Psoas muscle (tissue), 8 donors: ENCODE data around the gene DYNLRB1. TPM values are rescaled to one million over a fixed set of nuclear protein-coding genes. Genes with fewer than 3 reads are reported as not detected.
A peak's percentile ranks its signal among the peaks of the same experiment; 100 is the strongest.

Source experiments
- ATAC-seq, 4 donors: fragments of 200-7000 bp; cut with Tn5 transposase; one replicate each; pipeline ENCODE4 v1.9.1; 2020; ENCODE audit warnings: moderate library complexity in 3 of 4, mild to moderate bottlenecking in 2 of 4
- DNase-seq, 2 donors: peaks; one replicate each; pipeline ENCODE4 v3.0.0-alpha.2; 2020
- H3K27ac ChIP-seq: fragments of 200-600 bp; one replicate; pipeline ENCODE4 v1.8.0; 2022
- H3K27me3 ChIP-seq, 3 donors: fragments of 200-600 bp in 1 of 3; one replicate each; pipeline versions ENCODE4 v1.6.1 to v1.8.0; 2013 to 2022; ENCODE audit warnings: low read length in 2 of 3, mild to moderate bottlenecking in 2 of 3, moderate library complexity in 1 of 3; ENCODE audit not compliant: insufficient read depth in 3 of 3
- H3K36me3 ChIP-seq, 2 donors: fragments of 200-600 bp in 1 of 2; one replicate each; pipeline versions ENCODE4 v1.6.1 to v1.8.0; 2013 to 2022; ENCODE audit warnings: low read depth in 1 of 2, mild to moderate bottlenecking in 1 of 2, moderate library complexity in 1 of 2; ENCODE audit not compliant: insufficient read depth in 1 of 2
- H3K4me1 ChIP-seq: fragments of 200-600 bp; one replicate; pipeline ENCODE4 v1.8.0; 2022
- H3K4me3 ChIP-seq: fragments of 200-600 bp; one replicate; pipeline ENCODE4 v1.8.0; 2022; ENCODE audit warnings: mild to moderate bottlenecking
- H3K9me3 ChIP-seq: fragments of 200-600 bp; one replicate; pipeline ENCODE4 v1.8.0; 2022
- WGBS, 3 donors: extraction: QIAGEN DNeasy Blood & Tissue Kit; methylation state at CpG; one replicate each; pipeline versions ENCODE4 v1.1.6 to v1.1.7; 2013; 5-methylcytosine and 5-hydroxymethylcytosine counted together
- intact Hi-C, 2 donors: fragments of 100-400 bp; cut with DNase I; formaldehyde crosslinking; loops; one replicate each; pipeline versions ENCODE4 v1.11.0 to v1.14.2; 2022
- polyA plus RNA-seq, 3 donors: library from polyadenylated mRNA; stranded (reverse); fragments of 200-250 nt; gene quantifications; one replicate each; pipeline ENCODE4 v1.2.3, GENCODE V29; 2013
- total RNA-seq, 4 donors: library from RNA; stranded (reverse); fragmentation: NEBNext Ultra II Directional in 2 of 4; extraction: Animal tissue kit (Norgen Biotek cat#: 25700) in 2 of 4; gene quantifications; one replicate each; pipeline versions ENCODE4 v1.2.1 to v1.2.4, GENCODE V29; 2021 to 2023
- TF ChIP-seq, protein P1 (sequence below): fragments of 200-600 bp; IDR thresholded peaks from one replicate; pipeline ENCODE4 v1.8.0; 2022; ENCODE audit warnings: antibody characterized with exemption
- donor health status: healthy with polysubstance abuse.
- donor health status: DM: no; HTN: no; CAD: no; lungs with moderate emphysema.
- donor health status: Bipolar disorder and iron deficiency.
- donor health status: healthy.
- donor health status: DM: yes; HTN: yes; CAD: no.
- donor health status: DM: no; HTN: no; CAD: no.
- donor health status: DM: no; HTN: no; CAD: no.
- donor health status: DM: yes; HTN: yes; CAD: no.

The DYNLRB1 gene
- total and polyA plus RNA-seq, 7 donors = 93.2 to 179 (median 119) TPM

DNA sequence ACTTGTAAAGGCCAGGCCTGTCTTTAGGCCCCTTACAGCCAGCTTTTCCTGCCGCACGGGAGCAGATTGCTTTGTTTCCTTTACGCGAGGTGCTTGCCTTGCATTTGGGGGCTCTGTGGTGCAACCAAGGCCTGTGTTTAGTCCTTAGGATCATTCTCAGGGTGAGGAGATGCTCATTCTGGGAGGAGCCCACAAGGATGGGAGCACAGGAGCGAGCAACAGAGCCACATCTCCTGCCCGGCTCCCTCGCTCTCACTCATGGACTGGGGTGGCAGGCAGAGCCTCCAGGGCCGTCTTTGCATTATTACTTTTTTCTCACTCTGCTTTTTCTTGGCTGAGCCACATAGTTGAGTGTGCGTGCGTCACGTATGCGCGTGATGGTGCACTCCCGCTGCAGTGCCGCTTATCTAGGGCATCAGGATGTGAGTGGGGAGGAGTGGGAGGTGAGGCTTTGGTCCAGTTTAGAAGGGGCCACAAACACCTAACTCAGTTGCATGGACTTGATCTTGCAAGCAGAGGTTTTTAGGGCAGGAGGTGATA lies 19.1 kb downstream of the DYNLRB1 start:
- no peaks in the 10 kb centered on the region for H3K27me3 ChIP-seq
- no peak overlapping the region for H3K27ac ChIP-seq
- DNase-seq (no peak), ATAC-seq (no peak)
- intact Hi-C loops = loop anchor here in 1 of 2 donors (5.0 kb wide), 1 partner anchor 172 kb away; no protein-coding TSS in a partner anchor
- peaks cover 5 to 75% of the 10 kb centered on the region in 2 donors for H3K36me3 ChIP-seq
- H3K4me1 ChIP-seq = no peaks in the 10 kb centered on the region
- TF ChIP-seq, protein P1, sequence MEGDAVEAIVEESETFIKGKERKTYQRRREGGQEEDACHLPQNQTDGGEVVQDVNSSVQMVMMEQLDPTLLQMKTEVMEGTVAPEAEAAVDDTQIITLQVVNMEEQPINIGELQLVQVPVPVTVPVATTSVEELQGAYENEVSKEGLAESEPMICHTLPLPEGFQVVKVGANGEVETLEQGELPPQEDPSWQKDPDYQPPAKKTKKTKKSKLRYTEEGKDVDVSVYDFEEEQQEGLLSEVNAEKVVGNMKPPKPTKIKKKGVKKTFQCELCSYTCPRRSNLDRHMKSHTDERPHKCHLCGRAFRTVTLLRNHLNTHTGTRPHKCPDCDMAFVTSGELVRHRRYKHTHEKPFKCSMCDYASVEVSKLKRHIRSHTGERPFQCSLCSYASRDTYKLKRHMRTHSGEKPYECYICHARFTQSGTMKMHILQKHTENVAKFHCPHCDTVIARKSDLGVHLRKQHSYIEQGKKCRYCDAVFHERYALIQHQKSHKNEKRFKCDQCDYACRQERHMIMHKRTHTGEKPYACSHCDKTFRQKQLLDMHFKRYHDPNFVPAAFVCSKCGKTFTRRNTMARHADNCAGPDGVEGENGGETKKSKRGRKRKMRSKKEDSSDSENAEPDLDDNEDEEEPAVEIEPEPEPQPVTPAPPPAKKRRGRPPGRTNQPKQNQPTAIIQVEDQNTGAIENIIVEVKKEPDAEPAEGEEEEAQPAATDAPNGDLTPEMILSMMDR = no peak
- 93 to 96% (median 95%) methylated on average over 15 of the region's 15 CpGs for WGBS, 3 donors
- H3K9me3 ChIP-seq = no peaks in the 10 kb centered on the region
- no peak overlapping the region for H3K4me3 ChIP-seq

DNA sequence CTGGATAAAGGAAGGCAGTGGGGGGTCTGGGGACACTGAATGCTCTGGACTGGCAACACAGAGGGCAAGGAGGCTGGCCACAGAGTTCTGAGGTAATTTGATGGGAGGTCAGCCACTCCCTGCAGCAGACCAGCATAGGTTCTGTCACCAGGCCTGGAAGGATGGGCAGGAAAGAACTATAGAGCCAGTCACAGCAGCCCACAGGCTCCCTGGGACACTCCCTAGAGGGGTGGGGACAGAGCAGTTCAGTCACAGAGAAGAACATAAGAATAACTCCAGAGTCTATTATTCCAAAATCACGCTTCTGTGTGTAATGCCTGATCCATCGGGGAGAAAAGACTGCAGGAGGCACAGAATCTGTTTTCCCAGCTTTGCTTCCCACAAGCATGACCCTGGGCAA lies 19.6 kb downstream of the DYNLRB1 start:
- WGBS, 3 donors = 89 to 95% (median 91%) methylated on average over 2 of the region's 2 CpGs

DNA sequence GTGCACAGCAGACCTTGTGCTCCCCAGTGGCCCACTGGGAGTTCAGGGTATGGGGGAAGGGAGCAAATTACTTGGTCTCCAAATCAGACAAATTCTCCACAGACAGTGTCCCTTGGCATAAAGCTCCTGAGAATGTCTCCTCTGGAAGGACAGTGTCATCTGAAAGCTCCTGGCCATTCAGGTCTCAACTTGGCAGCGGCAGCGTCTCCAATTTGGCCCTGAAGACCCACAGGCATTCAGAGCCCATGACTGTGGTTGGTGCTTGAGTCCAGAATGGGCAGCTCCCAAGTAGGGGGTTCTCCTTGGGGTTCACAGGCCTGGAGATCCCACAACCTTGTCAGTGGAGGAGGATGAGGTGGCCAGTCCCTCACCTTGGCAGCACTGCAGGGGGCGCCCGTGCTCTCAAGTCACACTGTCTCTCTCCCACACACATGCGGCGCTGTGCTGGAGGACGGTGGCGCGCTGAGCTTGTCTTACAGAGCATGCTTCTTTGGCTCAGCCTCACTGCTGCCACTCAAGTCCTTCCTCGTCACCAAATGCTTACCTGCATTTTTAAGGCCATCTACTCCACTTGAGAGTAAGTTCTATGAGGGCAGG lies 20.7 kb downstream of the DYNLRB1 start:
- H3K4me3 ChIP-seq = no peak overlapping the region
- no peaks in the 10 kb centered on the region for H3K9me3 ChIP-seq
- peak; percentile 56 to 66 (median 58) for ATAC-seq
- H3K4me1 ChIP-seq = no peaks in the 10 kb centered on the region
- H3K27ac ChIP-seq = no peak overlapping the region
- WGBS, 3 donors = 59 to 71% (median 62%) methylated on average over 10 of the region's 10 CpGs
- peaks cover 5 to 79% of the 10 kb centered on the region in 2 donors for H3K36me3 ChIP-seq
- no peaks in the 10 kb centered on the region for H3K27me3 ChIP-seq
- DNase-seq = peak; percentile 44 to 73
- TF ChIP-seq, protein P1 = peak; percentile 40
- intact Hi-C loops = loop anchor here in 1 of 2 donors (5.0 kb wide), 1 partner anchor 170 kb away; no protein-coding TSS in a partner anchor

More for the DNA sequence above, 19.6 kb downstream of the DYNLRB1 start:
- intact Hi-C loops = loop anchor here in 1 of 2 donors (5.0 kb wide), 1 partner anchor 171 kb away; no protein-coding TSS in a partner anchor
- Histone ChIP-seq H3K27ac (no peak overlapping the region), H3K27me3 (no peaks in the 10 kb centered on the region), H3K4me1 (no peaks in the 10 kb centered on the region), H3K36me3 (peaks cover 5 to 75% of the 10 kb centered on the region in 2 donors), H3K4me3 (no peak overlapping the region), H3K9me3 (no peaks in the 10 kb centered on the region)
- TF ChIP-seq, protein P1 = no peak
- ATAC-seq (no peak), DNase-seq (no peak)

DNA sequence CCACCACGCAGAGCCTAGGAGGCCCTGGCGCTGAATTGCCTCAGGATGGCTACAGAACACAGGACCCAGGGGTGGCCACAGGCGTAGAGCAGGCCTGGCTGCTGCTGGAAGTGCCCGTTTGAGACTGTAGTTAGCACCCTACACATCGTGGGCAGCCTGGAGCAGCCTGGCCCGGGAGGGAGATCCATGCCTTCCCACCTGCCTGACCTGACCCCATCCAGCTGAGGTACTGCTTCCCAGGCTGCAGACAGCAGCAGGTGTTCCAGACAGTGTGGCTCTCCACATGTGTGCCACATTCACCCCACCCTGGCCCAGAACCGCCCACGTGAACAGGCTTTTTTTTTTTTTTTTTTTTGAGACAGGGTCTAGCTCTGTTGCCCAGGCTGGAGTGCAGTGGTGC lies 21.4 kb downstream of the DYNLRB1 start:
- Histone ChIP-seq H3K27ac (no peak overlapping the region), H3K4me3 (no peak overlapping the region), H3K4me1 (no peaks in the 10 kb centered on the region), H3K36me3 (peaks cover 5 to 80% of the 10 kb centered on the region in 2 donors), H3K9me3 (no peaks in the 10 kb centered on the region), H3K27me3 (no peaks in the 10 kb centered on the region)
- TF ChIP-seq, protein P1 = no peak
- intact Hi-C loops = loop anchor here in 1 of 2 donors (5.0 kb wide), 1 partner anchor 170 kb away; no protein-coding TSS in a partner anchor
- 83 to 88% (median 88%) methylated on average over 8 of the region's 8 CpGs for WGBS, 3 donors
- DNase-seq (no peak), ATAC-seq (peak in 1 of 4 donors; percentile 20)
